WTC11 (cell line): ENCODE results near the gene XPO6. TPM values are rescaled to one million over a fixed set of nuclear protein-coding genes. Genes with fewer than 3 reads are reported as not detected.

Experiments used
- ATAC-seq: fragments of 200-7000 bp; cut with Tn5 transposase; 2 replicates; pipeline ENCODE4 v1.10.0; 2021; ENCODE audit warnings: mild to moderate bottlenecking, moderate library complexity
- CTCF ChIA-PET: fragments of 300-600 bp; sonication (Branson Sonifier 250); formaldehyde crosslinking; loops from one replicate; lab custom pipeline; 2021; ENCODE audit warnings: antibody characterized with exemption; lab: Charles Lee
- POLR2A ChIA-PET: fragments of 350-600 bp; sonication (Branson Sonifier 250); formaldehyde crosslinking; loops from one replicate; lab custom pipeline; 2021; ENCODE audit warnings: antibody characterized with exemption; lab: Charles Lee
- DNase-seq: peaks from one replicate; pipeline ENCODE4 v3.0.0; 2021; ENCODE audit warnings: low spot score
- H3K27ac Mint-ChIP-seq: 2 replicates; pipeline ENCODE4 v1.8.0; 2021; ENCODE audit warnings: mixed read lengths
- H3K27me3 Mint-ChIP-seq: 2 replicates; pipeline ENCODE4 v1.8.0; 2021; ENCODE audit warnings: low read depth, mild to moderate bottlenecking, moderate library complexity, mixed read lengths
- H3K36me3 Mint-ChIP-seq: 2 replicates; pipeline ENCODE4 v1.8.0; 2021; ENCODE audit warnings: mixed read lengths
- H3K4me1 Mint-ChIP-seq: 2 replicates; pipeline ENCODE4 v1.8.0; 2022; ENCODE audit warnings: mixed read lengths
- H3K4me3 Mint-ChIP-seq: 2 replicates; pipeline ENCODE4 v1.8.0; 2021; ENCODE audit warnings: mild to moderate bottlenecking, moderate library complexity, mixed read lengths
- H3K9me3 Mint-ChIP-seq: 2 replicates; pipeline ENCODE4 v1.8.0; 2021; ENCODE audit warnings: mixed read lengths
- CBFB ChIP-seq: sonication (generic); formaldehyde crosslinking; IDR thresholded peaks from 2 replicates; pipeline ENCODE4 v1.8.1; 2022; ENCODE audit warnings: mild to moderate bottlenecking, low read depth, missing genetic modification reagents
- EMX1 ChIP-seq: fragments of 250-450 bp; sonication (Bioruptor Pico); IDR thresholded peaks from 2 replicates; pipeline ENCODE4 v1.8.0; 2021; ENCODE audit warnings: mild to moderate bottlenecking
- ETV6 ChIP-seq: sonication (generic); formaldehyde crosslinking; IDR thresholded peaks from 2 replicates; pipeline ENCODE4 v1.8.1; 2022; ENCODE audit warnings: mild to moderate bottlenecking, missing genetic modification reagents
- FOXJ3 ChIP-seq: sonication (generic); formaldehyde crosslinking; IDR thresholded peaks from 2 replicates; pipeline ENCODE4 v1.9.0; 2021; ENCODE audit warnings: missing genetic modification reagents, mild to moderate bottlenecking, borderline replicate concordance
- GTF2I ChIP-seq: fragments of 250-450 bp; sonication (Bioruptor Pico); conservative IDR thresholded peaks from 2 replicates; pipeline ENCODE4 v1.4.0; 2021; ENCODE audit warnings: mild to moderate bottlenecking
- JAZF1 ChIP-seq: fragments of 250-450 bp; sonication (Bioruptor Pico); IDR thresholded peaks from 2 replicates; pipeline ENCODE4 v1.9.0; 2021; ENCODE audit warnings: moderate library complexity, mild to moderate bottlenecking, inconsistent platforms
- JUN ChIP-seq: sonication (generic); formaldehyde crosslinking; IDR thresholded peaks from 2 replicates; pipeline ENCODE4 v1.8.0; 2023; ENCODE audit warnings: mild to moderate bottlenecking, missing genetic modification reagents
- NR2C2 ChIP-seq: sonication (generic); formaldehyde crosslinking; IDR thresholded peaks from 2 replicates; pipeline ENCODE4 v1.8.0; 2022; ENCODE audit warnings: mild to moderate bottlenecking, missing genetic modification reagents
- RORB ChIP-seq: fragments of 250-450 bp; sonication (Bioruptor Pico); IDR thresholded peaks from 2 replicates; pipeline ENCODE4 v1.9.0; 2021; ENCODE audit warnings: mild to moderate bottlenecking
- ZNF396 ChIP-seq: fragments of 250-450 bp; sonication (Bioruptor Pico); IDR thresholded peaks from 2 replicates; pipeline ENCODE4 v1.8.0; 2021; ENCODE audit warnings: mild to moderate bottlenecking, moderate library complexity, borderline replicate concordance
- ZNF423 ChIP-seq: fragments of 250-450 bp; sonication (Bioruptor Pico); IDR thresholded peaks from 2 replicates; pipeline ENCODE4 v2.1.2; 2022; ENCODE audit warnings: mild to moderate bottlenecking, moderate library complexity
- total RNA-seq: library from RNA; stranded (reverse); gene quantifications from 3 replicates; pipeline ENCODE4 v1.2.3, GENCODE V29; 2021
- TF ChIP-seq, protein P1 (sequence below): sonication (generic); formaldehyde crosslinking; IDR thresholded peaks from 2 replicates; pipeline ENCODE4 v1.8.0; 2022; ENCODE audit warnings: missing genetic modification reagents
- TF ChIP-seq, protein P2 (sequence below): sonication (generic); formaldehyde crosslinking; IDR thresholded peaks from 2 replicates; pipeline ENCODE4 v1.8.1; 2022; ENCODE audit warnings: low read depth, missing genetic modification reagents, borderline replicate concordance
- TF ChIP-seq, protein P3 (sequence below): sonication (generic); formaldehyde crosslinking; IDR thresholded peaks from 2 replicates; pipeline ENCODE4 v1.8.1; 2023; ENCODE audit warnings: mild to moderate bottlenecking, missing genetic modification reagents, moderate library complexity
- TF ChIP-seq, protein P4 (sequence below): fragments of 250-450 bp; sonication (Bioruptor Pico); IDR thresholded peaks from 2 replicates; pipeline ENCODE4 v1.9.0; 2021; ENCODE audit warnings: mild to moderate bottlenecking
- TF ChIP-seq, protein P5 (sequence below): sonication (generic); formaldehyde crosslinking; IDR thresholded peaks from 2 replicates; pipeline ENCODE4 v1.8.1; 2023; ENCODE audit warnings: mild to moderate bottlenecking, missing genetic modification reagents, moderate library complexity

The XPO6 gene
- total RNA-seq, 1 experiment from 2014 or later: 160 TPM

DNA sequence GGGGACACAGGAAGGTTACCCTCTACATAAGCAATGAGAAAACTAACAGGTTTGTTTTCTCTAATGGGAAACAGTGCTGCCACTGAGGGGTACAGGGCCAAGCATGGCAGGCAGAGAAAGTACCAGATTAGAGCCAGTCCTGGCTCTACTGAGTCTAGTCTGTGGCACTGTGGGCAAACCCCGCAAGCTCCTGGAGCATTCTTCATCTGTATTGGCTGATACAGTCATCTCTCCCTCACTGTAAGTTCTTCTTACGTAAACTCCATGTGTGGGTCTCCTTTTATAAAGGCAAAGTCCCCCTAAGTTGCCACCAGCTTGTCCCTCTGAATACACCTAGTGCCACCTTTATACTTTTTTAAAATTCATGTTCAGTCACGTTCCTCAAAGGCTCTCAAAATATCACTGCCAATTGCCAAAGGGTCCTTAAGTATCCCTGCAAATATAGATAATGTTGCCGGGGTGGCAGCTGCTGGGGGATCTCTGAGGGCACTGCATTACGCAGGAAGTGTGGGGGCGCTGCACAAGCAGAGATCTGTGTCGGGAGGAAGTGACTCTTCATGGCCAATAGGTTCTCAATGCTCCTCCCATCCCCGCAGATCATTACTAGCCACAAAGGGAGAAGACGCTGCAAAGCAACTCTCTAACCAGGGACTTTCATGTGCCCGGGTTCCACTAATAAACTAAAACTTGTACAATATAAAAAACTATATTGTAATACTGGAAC, 18.8 kb downstream of the XPO6 start (continued):
- TF ChIP-seq, protein P1, sequence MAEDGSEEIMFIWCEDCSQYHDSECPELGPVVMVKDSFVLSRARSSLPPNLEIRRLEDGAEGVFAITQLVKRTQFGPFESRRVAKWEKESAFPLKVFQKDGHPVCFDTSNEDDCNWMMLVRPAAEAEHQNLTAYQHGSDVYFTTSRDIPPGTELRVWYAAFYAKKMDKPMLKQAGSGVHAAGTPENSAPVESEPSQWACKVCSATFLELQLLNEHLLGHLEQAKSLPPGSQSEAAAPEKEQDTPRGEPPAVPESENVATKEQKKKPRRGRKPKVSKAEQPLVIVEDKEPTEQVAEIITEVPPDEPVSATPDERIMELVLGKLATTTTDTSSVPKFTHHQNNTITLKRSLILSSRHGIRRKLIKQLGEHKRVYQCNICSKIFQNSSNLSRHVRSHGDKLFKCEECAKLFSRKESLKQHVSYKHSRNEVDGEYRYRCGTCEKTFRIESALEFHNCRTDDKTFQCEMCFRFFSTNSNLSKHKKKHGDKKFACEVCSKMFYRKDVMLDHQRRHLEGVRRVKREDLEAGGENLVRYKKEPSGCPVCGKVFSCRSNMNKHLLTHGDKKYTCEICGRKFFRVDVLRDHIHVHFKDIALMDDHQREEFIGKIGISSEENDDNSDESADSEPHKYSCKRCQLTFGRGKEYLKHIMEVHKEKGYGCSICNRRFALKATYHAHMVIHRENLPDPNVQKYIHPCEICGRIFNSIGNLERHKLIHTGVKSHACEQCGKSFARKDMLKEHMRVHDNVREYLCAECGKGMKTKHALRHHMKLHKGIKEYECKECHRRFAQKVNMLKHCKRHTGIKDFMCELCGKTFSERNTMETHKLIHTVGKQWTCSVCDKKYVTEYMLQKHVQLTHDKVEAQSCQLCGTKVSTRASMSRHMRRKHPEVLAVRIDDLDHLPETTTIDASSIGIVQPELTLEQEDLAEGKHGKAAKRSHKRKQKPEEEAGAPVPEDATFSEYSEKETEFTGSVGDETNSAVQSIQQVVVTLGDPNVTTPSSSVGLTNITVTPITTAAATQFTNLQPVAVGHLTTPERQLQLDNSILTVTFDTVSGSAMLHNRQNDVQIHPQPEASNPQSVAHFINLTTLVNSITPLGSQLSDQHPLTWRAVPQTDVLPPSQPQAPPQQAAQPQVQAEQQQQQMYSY (CRISPR knock-in tag): no peak
- TF ChIP-seq, protein P2, sequence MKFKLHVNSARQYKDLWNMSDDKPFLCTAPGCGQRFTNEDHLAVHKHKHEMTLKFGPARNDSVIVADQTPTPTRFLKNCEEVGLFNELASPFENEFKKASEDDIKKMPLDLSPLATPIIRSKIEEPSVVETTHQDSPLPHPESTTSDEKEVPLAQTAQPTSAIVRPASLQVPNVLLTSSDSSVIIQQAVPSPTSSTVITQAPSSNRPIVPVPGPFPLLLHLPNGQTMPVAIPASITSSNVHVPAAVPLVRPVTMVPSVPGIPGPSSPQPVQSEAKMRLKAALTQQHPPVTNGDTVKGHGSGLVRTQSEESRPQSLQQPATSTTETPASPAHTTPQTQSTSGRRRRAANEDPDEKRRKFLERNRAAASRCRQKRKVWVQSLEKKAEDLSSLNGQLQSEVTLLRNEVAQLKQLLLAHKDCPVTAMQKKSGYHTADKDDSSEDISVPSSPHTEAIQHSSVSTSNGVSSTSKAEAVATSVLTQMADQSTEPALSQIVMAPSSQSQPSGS (CRISPR knock-in tag): no peak
- TF ChIP-seq ETV6 (CRISPR knock-in tag): no peak
- TF ChIP-seq, all 79 proteins: peak for 0

DNA sequence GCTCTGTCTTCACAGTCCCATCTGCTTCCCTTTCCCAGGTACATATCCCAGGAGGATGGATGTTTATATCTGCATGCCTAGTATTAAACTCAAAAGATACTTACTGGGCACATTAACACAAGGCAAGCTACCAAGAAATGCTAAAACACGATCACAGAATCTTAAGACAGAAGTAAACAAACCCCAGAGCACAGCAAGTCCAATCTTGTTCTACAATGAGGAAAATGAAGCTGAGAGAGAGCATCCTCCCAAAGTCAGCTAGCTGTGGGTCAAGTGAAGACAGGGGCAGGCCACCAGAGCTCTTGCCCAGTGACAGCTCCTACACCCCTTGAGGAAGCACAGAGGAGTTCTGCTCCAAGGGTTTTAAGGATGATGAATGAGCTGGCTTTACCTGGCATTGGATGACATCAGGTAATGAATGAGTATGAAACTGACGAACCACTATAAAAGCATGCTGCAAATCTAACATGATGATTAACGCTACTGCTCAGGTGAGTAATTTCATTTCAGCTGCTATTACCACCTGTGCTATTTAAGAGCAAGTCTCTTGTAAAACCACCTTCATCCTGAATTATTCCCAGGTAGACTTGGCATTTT, 20.3 kb downstream of the XPO6 start:
- H3K4me3 Mint-ChIP-seq: no peak overlapping the region
- no peaks in the 10 kb centered on the region; the same call in 1 of the 2 replicates for H3K27me3 Mint-ChIP-seq
- TF ChIP-seq JAZF1 (CRISPR knock-in tag) (no peak), GTF2I (no peak)
- TF ChIP-seq, all 79 proteins: peak for 0
- H3K9me3 Mint-ChIP-seq: no peaks in the 10 kb centered on the region
- DNase-seq (no peak), ATAC-seq (no peak)
- H3K36me3 Mint-ChIP-seq: peaks cover 13% of the 10 kb centered on the region
- CTCF ChIA-PET: no interaction called here
- POLR2A ChIA-PET: interaction anchor here (0.6 kb wide), 1 partner anchor 101 kb away, joined by 3 read pairs; no protein-coding TSS in a partner anchor
- H3K4me1 Mint-ChIP-seq: peaks cover 45% of the 10 kb centered on the region
- H3K27ac Mint-ChIP-seq: no peak overlapping the region

DNA sequence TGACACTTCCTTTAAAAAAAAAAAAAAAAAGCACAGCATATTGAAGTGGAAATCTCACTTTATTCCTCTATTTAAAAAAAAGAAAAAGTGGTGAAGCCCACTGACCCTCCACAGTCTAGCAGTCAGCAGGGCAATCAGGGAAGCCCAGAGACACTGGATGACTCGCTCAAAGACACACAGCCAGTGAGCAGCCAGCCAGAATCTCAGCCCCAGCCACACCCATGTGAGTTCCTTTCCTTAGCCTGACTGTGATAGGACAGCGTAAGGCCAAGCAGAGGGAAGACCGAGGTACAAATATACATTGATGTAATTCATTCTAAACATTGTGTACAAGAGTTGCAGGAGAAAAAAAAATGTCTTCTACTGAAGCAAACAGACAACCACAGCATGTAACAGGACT, 22.5 kb downstream of the XPO6 start:
- DNase-seq (no peak), ATAC-seq (no peak)
- H3K4me3 Mint-ChIP-seq: no peak overlapping the region
- H3K36me3 Mint-ChIP-seq: peaks cover 14% of the 10 kb centered on the region
- peaks cover 5% of the 10 kb centered on the region for H3K9me3 Mint-ChIP-seq
- peaks cover 29% of the 10 kb centered on the region for H3K4me1 Mint-ChIP-seq
- ChIA-PET CTCF (interaction anchor here (1.4 kb wide), 2 partner anchors 13 to 29 kb away, joined by 5 to 6 read pairs; no protein-coding TSS in a partner anchor), POLR2A (no interaction called here)
- H3K27me3 Mint-ChIP-seq: no peaks in the 10 kb centered on the region; the same call in 1 of the 2 replicates
- peak overlapping the region; percentile 58; the same call in 1 of the 2 replicates for H3K27ac Mint-ChIP-seq
- TF ChIP-seq CBFB: no peak
- TF ChIP-seq, protein P3, sequence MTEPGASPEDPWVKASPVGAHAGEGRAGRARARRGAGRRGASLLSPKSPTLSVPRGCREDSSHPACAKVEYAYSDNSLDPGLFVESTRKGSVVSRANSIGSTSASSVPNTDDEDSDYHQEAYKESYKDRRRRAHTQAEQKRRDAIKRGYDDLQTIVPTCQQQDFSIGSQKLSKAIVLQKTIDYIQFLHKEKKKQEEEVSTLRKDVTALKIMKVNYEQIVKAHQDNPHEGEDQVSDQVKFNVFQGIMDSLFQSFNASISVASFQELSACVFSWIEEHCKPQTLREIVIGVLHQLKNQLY (CRISPR knock-in tag): no peak
- TF ChIP-seq, protein P4, sequence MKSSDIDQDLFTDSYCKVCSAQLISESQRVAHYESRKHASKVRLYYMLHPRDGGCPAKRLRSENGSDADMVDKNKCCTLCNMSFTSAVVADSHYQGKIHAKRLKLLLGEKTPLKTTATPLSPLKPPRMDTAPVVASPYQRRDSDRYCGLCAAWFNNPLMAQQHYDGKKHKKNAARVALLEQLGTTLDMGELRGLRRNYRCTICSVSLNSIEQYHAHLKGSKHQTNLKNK (CRISPR knock-in tag): no peak
- TF ChIP-seq, protein P5, sequence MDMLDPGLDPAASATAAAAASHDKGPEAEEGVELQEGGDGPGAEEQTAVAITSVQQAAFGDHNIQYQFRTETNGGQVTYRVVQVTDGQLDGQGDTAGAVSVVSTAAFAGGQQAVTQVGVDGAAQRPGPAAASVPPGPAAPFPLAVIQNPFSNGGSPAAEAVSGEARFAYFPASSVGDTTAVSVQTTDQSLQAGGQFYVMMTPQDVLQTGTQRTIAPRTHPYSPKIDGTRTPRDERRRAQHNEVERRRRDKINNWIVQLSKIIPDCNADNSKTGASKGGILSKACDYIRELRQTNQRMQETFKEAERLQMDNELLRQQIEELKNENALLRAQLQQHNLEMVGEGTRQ: no peak
- no peak for TF ChIP-seq EMX1 (CRISPR knock-in tag)
- TF ChIP-seq ETV6 (CRISPR knock-in tag): no peak
- TF ChIP-seq ZNF396 (CRISPR knock-in tag): no peak
- TF ChIP-seq RORB (CRISPR knock-in tag): no peak
- TF ChIP-seq JUN (CRISPR knock-in tag): no peak
- TF ChIP-seq FOXJ3 (CRISPR knock-in tag): no peak
- no peak for TF ChIP-seq ZNF423
- no peak for TF ChIP-seq NR2C2 (CRISPR knock-in tag)
